HEK293T (cell line): ENCODE data around the gene UGDH.

ENCODE experiments used
- BHLHE40 ChIP-seq: fragments of 450-650 bp; IDR thresholded peaks from 2 replicates; pipeline ENCODE4 v1.6.1; 2016; ENCODE audit warnings: mild to moderate bottlenecking, moderate library complexity, borderline replicate concordance
- CTBP1 ChIP-seq: fragments of 450-650 bp; IDR thresholded peaks from 2 replicates; pipeline ENCODE4 v1.6.1; 2016; ENCODE audit warnings: borderline replicate concordance
- ELF4 ChIP-seq: fragments of 450-650 bp; IDR thresholded peaks from 2 replicates; pipeline ENCODE4 v1.6.1; 2017; ENCODE audit warnings: antibody characterized with exemption
- FOXA1 ChIP-seq: fragments of 450-650 bp; IDR thresholded peaks from 2 replicates; pipeline ENCODE4 v1.6.1; 2016; ENCODE audit warnings: mild to moderate bottlenecking
- FOXK2 ChIP-seq: fragments of 450-650 bp; IDR thresholded peaks from 2 replicates; pipeline ENCODE4 v1.6.1; 2016; ENCODE audit warnings: mild to moderate bottlenecking
- FOXM1 ChIP-seq: fragments of 450-650 bp; IDR thresholded peaks from 2 replicates; pipeline ENCODE4 v1.6.1; 2017; ENCODE audit warnings: mild to moderate bottlenecking, borderline replicate concordance
- HDGF ChIP-seq: fragments of 450-650 bp; IDR thresholded peaks from 2 replicates; pipeline ENCODE4 v1.6.1; 2017; ENCODE audit warnings: antibody characterized with exemption, borderline replicate concordance
- LEF1 ChIP-seq: fragments of 450-650 bp; IDR thresholded peaks from 2 replicates; pipeline ENCODE4 v1.6.1; 2017; ENCODE audit warnings: mild to moderate bottlenecking, borderline replicate concordance
- NFRKB ChIP-seq: fragments of 450-650 bp; IDR thresholded peaks from 2 replicates; pipeline ENCODE4 v1.6.1; 2016; ENCODE audit warnings: mild to moderate bottlenecking, moderate library complexity
- PKNOX1 ChIP-seq: fragments of 450-650 bp; IDR thresholded peaks from 2 replicates; pipeline ENCODE4 v1.6.1; 2016
- SP1 ChIP-seq: fragments of 450-650 bp; IDR thresholded peaks from 2 replicates; pipeline ENCODE4 v1.6.1; 2017
- SUZ12 ChIP-seq: fragments of 450-650 bp; IDR thresholded peaks from 2 replicates; pipeline ENCODE4 v1.6.1; 2016; ENCODE audit warnings: mild to moderate bottlenecking
- TARDBP ChIP-seq: fragments of 450-650 bp; IDR thresholded peaks from 2 replicates; pipeline ENCODE4 v1.6.1; 2016
- ZNF384 ChIP-seq: fragments of 450-650 bp; IDR thresholded peaks from 2 replicates; pipeline ENCODE4 v1.6.1; 2016

- TF ChIP-seq LEF1 (no peak), ELF4 (no peak), SP1 (no peak), ZNF384 (no peak), FOXK2 (no peak), NFRKB (no peak), HDGF (no peak), SUZ12 (no peak), PKNOX1 (no peak), BHLHE40 (no peak), CTBP1 (no peak), FOXA1 (no peak), FOXM1 (no peak), TARDBP (no peak)
Measured at GRCh38 chr4:39541987-39542610, 14.9 kb upstream of the UGDH start.
